Sigmoid colon (tissue), 4 donors: ENCODE measurements around the gene TBC1D22A.

Experiments used
- CTCF ChIP-seq, 4 experiments: fragments of 450-650 bp in 3 of 4; fragments of 200-600 bp in 1 of 4; IDR thresholded peaks; one replicate each; pipeline ENCODE4 v1.5.1; 2016 to 2019; ENCODE audit warnings: antibody characterized with exemption in 4 of 4, mild to moderate bottlenecking in 3 of 4, moderate library complexity in 2 of 4
- EP300 ChIP-seq, 4 donors: sonication (generic); formaldehyde crosslinking; IDR thresholded peaks; one replicate each; pipeline ENCODE4 v1.6.1; 2017; ENCODE audit warnings: antibody characterized with exemption in 4 of 4
- POLR2AphosphoS5 ChIP-seq, 4 donors: sonication (generic); formaldehyde crosslinking; IDR thresholded peaks; one replicate each; pipeline ENCODE4 v1.6.1; 2017; ENCODE audit warnings: antibody characterized with exemption in 4 of 4

- TF ChIP-seq POLR2AphosphoS5 (IDR thresholded peaks at IDR 0.05) (no peak), CTCF (IDR thresholded peaks at IDR 0.05) (no peak), EP300 (IDR thresholded peaks at IDR 0.05) (no peak)
Observed at GRCh38 chr22:46970411-46971098, 208.1 kb downstream of the TBC1D22A start.
